ENCODE data around the gene KNTC1. TPM values are rescaled to one million over a fixed set of nuclear protein-coding genes. Genes with fewer than 3 reads are reported as not detected.

The KNTC1 gene
- total RNA-seq, 2 experiments from 2014 or later: 170 to 195 TPM

DNA sequence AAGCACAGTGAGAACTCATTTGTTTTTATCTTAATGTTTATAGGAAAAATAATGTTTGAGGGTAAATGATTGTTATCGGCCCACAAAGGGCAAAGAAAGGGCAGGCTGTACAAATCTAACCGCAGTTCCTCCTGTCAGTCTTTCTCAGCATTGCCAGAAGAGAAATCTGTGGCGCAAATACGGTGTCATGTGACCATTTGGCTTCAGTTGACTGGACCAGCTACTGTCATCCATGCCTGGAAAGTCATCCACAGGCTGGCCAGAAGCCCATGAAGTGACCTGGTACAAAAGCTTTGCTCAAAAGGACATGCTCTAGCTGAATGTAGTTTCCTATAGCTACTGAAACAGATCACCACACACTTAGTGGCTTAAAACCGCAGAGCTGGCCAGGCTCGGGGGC lies 132.5 kb downstream of the KNTC1 start:
- ChIA-PET POLR2A (interaction anchor here (0.7 kb wide), 1 partner anchor 287 kb away, joined by 4 read pairs; no protein-coding TSS in a partner anchor), CTCF (ENCODE audit: unreplicated experiment) (no interaction called here)
- no peak for TF ChIP-seq EZH2phosphoT487 (IDR thresholded peaks at IDR 0.05; ENCODE audit: borderline replicate concordance, low read depth, low read length)
- no peak for DNase-seq (ENCODE audit: low spot score)
- intact Hi-C loops (cut with micrococcal nuclease; ENCODE audit: unreplicated experiment): no loop called here
- BruUV-seq (replicated peaks): no TSS peak
- H3K27ac ChIP-seq (ENCODE audit: low read depth, low read length, poor library complexity, severe bottlenecking): no peak overlapping the region
- no peaks in the 10 kb centered on the region for H4K20me1 ChIP-seq (ENCODE audit: insufficient read depth, low read length)
- H3K9me2 ChIP-seq (ENCODE audit: insufficient read depth, low read length): no peaks in the 10 kb centered on the region
- no peaks in the 10 kb centered on the region for H3K36me3 ChIP-seq (ENCODE audit: insufficient read depth, low read length)
- H3K4me3 ChIP-seq (ENCODE audit: low read depth, low read length, poor library complexity, severe bottlenecking): no peak overlapping the region
- H3K4me1 ChIP-seq (ENCODE audit: insufficient read depth, low read length, poor library complexity, severe bottlenecking): no peaks in the 10 kb centered on the region
- no peak overlapping the region for H3K4me2 ChIP-seq (ENCODE audit: low read length)
- no peak overlapping the region for H2AFZ ChIP-seq (ENCODE audit: low read length)
- H3K79me2 ChIP-seq (ENCODE audit: insufficient read depth, low read depth, low read length): no peaks in the 10 kb centered on the region
- H3K9me3 ChIP-seq (ENCODE audit: low read length): no peaks in the 10 kb centered on the region

DNA sequence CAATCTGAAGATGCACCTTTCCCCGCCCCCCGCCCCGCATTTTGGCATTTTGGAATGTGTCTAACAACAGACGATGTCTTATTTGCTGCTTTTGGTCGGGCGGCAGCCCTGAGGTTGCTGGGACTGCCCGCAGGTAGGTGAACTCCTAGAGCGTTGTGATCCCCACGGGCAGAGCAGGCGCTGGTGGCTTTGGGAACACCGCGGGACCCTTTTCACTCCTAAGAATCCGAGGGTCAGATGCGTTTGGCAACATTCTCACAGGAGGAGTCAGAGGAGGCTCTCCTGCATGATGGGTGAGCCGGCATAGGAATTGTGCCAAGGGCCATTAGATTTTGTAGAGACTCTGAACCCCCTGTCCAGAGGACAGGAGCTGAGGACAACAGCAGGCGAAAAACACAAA lies 134.2 kb downstream of the KNTC1 start:
- intact Hi-C loops (cut with micrococcal nuclease; ENCODE audit: unreplicated experiment): no loop called here
- no peak for DNase-seq (ENCODE audit: low spot score)
- no peaks in the 10 kb centered on the region for H3K9me2 ChIP-seq (ENCODE audit: insufficient read depth, low read length)
- no TSS peak for BruUV-seq (replicated peaks)
- no peak overlapping the region for H2AFZ ChIP-seq (ENCODE audit: low read length)
- H3K4me2 ChIP-seq (ENCODE audit: low read length): no peak overlapping the region
- no peaks in the 10 kb centered on the region for H3K36me3 ChIP-seq (ENCODE audit: insufficient read depth, low read length)
- no peak overlapping the region for H3K4me3 ChIP-seq (ENCODE audit: low read depth, low read length, poor library complexity, severe bottlenecking)
- no peaks in the 10 kb centered on the region for H3K4me1 ChIP-seq (ENCODE audit: insufficient read depth, low read length, poor library complexity, severe bottlenecking)
- POLR2A ChIA-PET: interaction anchor here (0.6 kb wide), 1 partner anchor 30 kb away, joined by 4 read pairs; no protein-coding TSS in a partner anchor
- TF ChIP-seq, protein P1, sequence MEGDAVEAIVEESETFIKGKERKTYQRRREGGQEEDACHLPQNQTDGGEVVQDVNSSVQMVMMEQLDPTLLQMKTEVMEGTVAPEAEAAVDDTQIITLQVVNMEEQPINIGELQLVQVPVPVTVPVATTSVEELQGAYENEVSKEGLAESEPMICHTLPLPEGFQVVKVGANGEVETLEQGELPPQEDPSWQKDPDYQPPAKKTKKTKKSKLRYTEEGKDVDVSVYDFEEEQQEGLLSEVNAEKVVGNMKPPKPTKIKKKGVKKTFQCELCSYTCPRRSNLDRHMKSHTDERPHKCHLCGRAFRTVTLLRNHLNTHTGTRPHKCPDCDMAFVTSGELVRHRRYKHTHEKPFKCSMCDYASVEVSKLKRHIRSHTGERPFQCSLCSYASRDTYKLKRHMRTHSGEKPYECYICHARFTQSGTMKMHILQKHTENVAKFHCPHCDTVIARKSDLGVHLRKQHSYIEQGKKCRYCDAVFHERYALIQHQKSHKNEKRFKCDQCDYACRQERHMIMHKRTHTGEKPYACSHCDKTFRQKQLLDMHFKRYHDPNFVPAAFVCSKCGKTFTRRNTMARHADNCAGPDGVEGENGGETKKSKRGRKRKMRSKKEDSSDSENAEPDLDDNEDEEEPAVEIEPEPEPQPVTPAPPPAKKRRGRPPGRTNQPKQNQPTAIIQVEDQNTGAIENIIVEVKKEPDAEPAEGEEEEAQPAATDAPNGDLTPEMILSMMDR (conservative IDR thresholded peaks at IDR 0.05; ENCODE audit: low read length): no peak
- no peak for TF ChIP-seq EZH2phosphoT487 (IDR thresholded peaks at IDR 0.05; ENCODE audit: borderline replicate concordance, low read depth, low read length)
- no peak overlapping the region for H3K27ac ChIP-seq (ENCODE audit: low read depth, low read length, poor library complexity, severe bottlenecking)
- CTCF ChIA-PET (ENCODE audit: unreplicated experiment): no interaction called here
- no peaks in the 10 kb centered on the region for H4K20me1 ChIP-seq (ENCODE audit: insufficient read depth, low read length)
- H3K9me3 ChIP-seq (ENCODE audit: low read length): no peaks in the 10 kb centered on the region
- no peaks in the 10 kb centered on the region for H3K79me2 ChIP-seq (ENCODE audit: insufficient read depth, low read depth, low read length)

DNA sequence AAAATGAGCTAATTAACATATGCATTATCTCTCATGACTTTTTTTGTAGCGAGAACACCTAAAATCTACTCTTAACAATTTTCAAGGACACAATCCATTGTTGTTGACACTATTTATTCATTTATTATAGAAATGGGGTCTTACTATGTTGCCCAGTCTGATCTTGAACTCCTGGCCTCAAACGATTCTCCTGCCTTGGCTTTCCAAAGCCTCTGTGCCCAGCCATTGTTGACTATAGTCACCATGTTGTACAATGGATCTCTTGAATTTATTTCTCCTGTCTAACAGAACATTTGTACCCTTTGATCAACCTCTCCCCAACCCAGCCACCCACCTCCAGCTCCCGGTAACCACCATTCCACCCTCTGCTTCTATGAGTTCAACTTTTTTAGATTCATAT lies 134.9 kb downstream of the KNTC1 start:
- no TSS peak for BruUV-seq (replicated peaks)
- Histone ChIP-seq H3K9me3 (ENCODE audit: low read length) (no peaks in the 10 kb centered on the region), H3K4me1 (ENCODE audit: insufficient read depth, low read length, poor library complexity, severe bottlenecking) (no peaks in the 10 kb centered on the region), H3K27ac (ENCODE audit: low read depth, low read length, poor library complexity, severe bottlenecking) (no peak overlapping the region), H3K79me2 (ENCODE audit: insufficient read depth, low read depth, low read length) (no peaks in the 10 kb centered on the region), H3K4me2 (ENCODE audit: low read length) (no peak overlapping the region), H4K20me1 (ENCODE audit: insufficient read depth, low read length) (no peaks in the 10 kb centered on the region), H2AFZ (ENCODE audit: low read length) (no peak overlapping the region), H3K9me2 (ENCODE audit: insufficient read depth, low read length) (no peaks in the 10 kb centered on the region), H3K4me3 (ENCODE audit: low read depth, low read length, poor library complexity, severe bottlenecking) (no peak overlapping the region), H3K36me3 (ENCODE audit: insufficient read depth, low read length) (no peaks in the 10 kb centered on the region)
- intact Hi-C loops (cut with micrococcal nuclease; ENCODE audit: unreplicated experiment): no loop called here
- DNase-seq (ENCODE audit: low spot score): no peak
- ChIA-PET CTCF (ENCODE audit: unreplicated experiment) (no interaction called here), POLR2A (interaction anchor here (0.6 kb wide), 1 partner anchor 164 kb away, joined by 4 read pairs; no protein-coding TSS in a partner anchor)
- TF ChIP-seq, protein P1 (conservative IDR thresholded peaks at IDR 0.05; ENCODE audit: low read length): no peak
- TF ChIP-seq EZH2phosphoT487 (IDR thresholded peaks at IDR 0.05; ENCODE audit: borderline replicate concordance, low read depth, low read length): no peak
